ENCODE data around the gene CENATAC.

DNA sequence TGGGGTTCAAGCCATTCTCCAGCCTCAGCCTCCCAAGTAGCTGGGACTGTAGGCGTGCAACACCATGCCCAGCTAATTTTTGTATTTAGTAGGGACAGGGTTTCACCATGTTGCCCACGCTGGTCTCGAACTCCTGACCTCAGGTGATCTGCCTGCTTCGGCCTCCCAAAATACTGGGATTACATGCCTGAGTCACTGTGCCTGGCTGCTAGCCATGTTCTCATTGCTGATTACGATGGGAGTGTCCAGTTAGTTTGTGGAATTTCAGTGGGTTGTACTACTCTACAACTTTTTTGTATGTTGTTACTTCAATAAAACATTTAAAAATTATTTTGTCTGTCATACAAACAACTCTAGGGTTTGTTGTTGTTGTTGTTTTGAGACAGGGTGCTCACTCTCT lies 64.8 kb downstream of the CENATAC start:
- TF ChIP-seq GATA3 (IDR thresholded peaks at IDR 0.05; ENCODE audit: low read depth, low read length) (no peak), GATA2 (IDR thresholded peaks at IDR 0.05; ENCODE audit: low read depth, low read length) (no peak)

All from SH-SY5Y (cell line).